H9 (cell line): Measurements from ENCODE around the gene SEL1L2. TPM values are rescaled to one million over a fixed set of nuclear protein-coding genes. Genes with fewer than 3 reads are reported as not detected.

Source experiments
- DNase-seq: peaks from one replicate; pipeline ENCODE4 v3.0.0-alpha.2; 2017
- H2AFZ ChIP-seq: one replicate; pipeline ENCODE4 v1.6.1; 2013; ENCODE audit warnings: mild to moderate bottlenecking, low read length, control low read depth, moderate library complexity
- H2AK5ac ChIP-seq: 2 replicates; pipeline ENCODE4 v1.6.1; 2013; ENCODE audit warnings: low read length, control low read depth, mixed read lengths; ENCODE audit not compliant: insufficient read length
- H2BK120ac ChIP-seq: one replicate; pipeline ENCODE4 v1.6.1; 2013; ENCODE audit warnings: low read depth, mild to moderate bottlenecking, low read length, control low read depth, inconsistent platforms; ENCODE audit not compliant: poor library complexity, severe bottlenecking
- H2BK12ac ChIP-seq: 2 replicates; pipeline ENCODE4 v1.6.1; 2013; ENCODE audit warnings: low read length, control low read depth, mixed read lengths, low read depth; ENCODE audit not compliant: insufficient read length
- H2BK15ac ChIP-seq: 2 replicates; pipeline ENCODE4 v1.6.1; 2013; ENCODE audit warnings: low read depth, low read length, control low read depth
- H2BK20ac ChIP-seq: one replicate; pipeline ENCODE4 v1.6.1; 2013; ENCODE audit warnings: low read depth, mild to moderate bottlenecking, low read length, control low read depth, inconsistent platforms; ENCODE audit not compliant: poor library complexity, severe bottlenecking
- H2BK5ac ChIP-seq: 2 replicates; pipeline ENCODE4 v1.6.1; 2013; ENCODE audit warnings: low read length, control low read depth, mixed read lengths; ENCODE audit not compliant: insufficient read length
- H3K14ac ChIP-seq: 2 replicates; pipeline ENCODE4 v1.6.1; 2013; ENCODE audit warnings: low read length, control low read depth; ENCODE audit not compliant: insufficient read depth
- H3K18ac ChIP-seq: 2 replicates; pipeline ENCODE4 v1.6.1; 2013; ENCODE audit warnings: low read depth, mild to moderate bottlenecking, mixed read lengths, low read length, control low read depth; ENCODE audit not compliant: insufficient read length
- H3K23ac ChIP-seq: 2 replicates; pipeline ENCODE4 v1.6.1; 2013; ENCODE audit warnings: low read length, control low read depth, mixed read lengths, low read depth; ENCODE audit not compliant: insufficient read length
- H3K23me2 ChIP-seq: 2 replicates; pipeline ENCODE4 v1.6.1; 2013; ENCODE audit warnings: low read depth, mild to moderate bottlenecking, mixed read lengths, low read length, control low read depth; ENCODE audit not compliant: insufficient read length, poor library complexity, severe bottlenecking
- H3K27ac ChIP-seq: 2 replicates; pipeline ENCODE4 v1.5.1; 2013; ENCODE audit warnings: low read length, control low read depth, mixed read lengths, low read depth; ENCODE audit not compliant: insufficient read length
- H3K27me3 ChIP-seq: 2 replicates; pipeline ENCODE4 v1.6.1; 2013; ENCODE audit warnings: low read length, control low read depth, inconsistent platforms; ENCODE audit not compliant: insufficient read depth
- H3K4ac ChIP-seq: 2 replicates; pipeline ENCODE4 v1.6.1; 2013; ENCODE audit warnings: low read depth, mild to moderate bottlenecking, control low read depth, inconsistent platforms, low read length, moderate library complexity
- H3K4me1 ChIP-seq: 2 replicates; pipeline ENCODE4 v1.6.1; 2013; ENCODE audit warnings: low read length, control low read depth, inconsistent platforms; ENCODE audit not compliant: insufficient read depth
- H3K4me2 ChIP-seq: 2 replicates; pipeline ENCODE4 v1.6.1; 2013; ENCODE audit warnings: low read length, control low read depth, mixed read lengths; ENCODE audit not compliant: insufficient read length, insufficient read depth
- H3K56ac ChIP-seq: 2 replicates; pipeline ENCODE4 v1.6.1; 2013; ENCODE audit warnings: low read depth, mild to moderate bottlenecking, mixed read lengths, low read length, control low read depth; ENCODE audit not compliant: insufficient read length
- H3K79me1 ChIP-seq: 2 replicates; pipeline ENCODE4 v1.6.1; 2013; ENCODE audit warnings: low read depth, mild to moderate bottlenecking, moderate library complexity, low read length, control low read depth, inconsistent platforms; ENCODE audit not compliant: insufficient read depth, poor library complexity, severe bottlenecking
- H3K79me2 ChIP-seq: 2 replicates; pipeline ENCODE4 v1.6.1; 2013; ENCODE audit warnings: low read length, control low read depth, inconsistent platforms; ENCODE audit not compliant: insufficient read depth
- H3K9ac ChIP-seq: 2 replicates; pipeline ENCODE4 v1.6.1; 2013; ENCODE audit warnings: low read length, control low read depth, mixed read lengths; ENCODE audit not compliant: insufficient read length; ENCODE audit errors: extremely low read depth
- H3K9me3 ChIP-seq: one replicate; pipeline ENCODE4 v1.6.1; 2013; ENCODE audit warnings: low read depth, low read length, inconsistent platforms; ENCODE audit not compliant: control insufficient read depth
- H3T11ph ChIP-seq: one replicate; pipeline ENCODE4 v1.6.1; 2013; ENCODE audit warnings: mild to moderate bottlenecking, low read length, control low read depth, inconsistent platforms
- H4K20me1 ChIP-seq: one replicate; pipeline ENCODE4 v1.6.1; 2013; ENCODE audit not compliant: control insufficient read depth, insufficient read length, insufficient read depth
- H4K5ac ChIP-seq: 2 replicates; pipeline ENCODE4 v1.6.1; 2013; ENCODE audit warnings: low read depth, mild to moderate bottlenecking, mixed read lengths, low read length, control low read depth; ENCODE audit not compliant: insufficient read length
- H4K8ac ChIP-seq: replicated peaks from 2 replicates; pipeline ENCODE4 v1.6.1; 2013; ENCODE audit warnings: low read length, control low read depth, mixed read lengths, low read depth; ENCODE audit not compliant: insufficient read length
- H4K91ac ChIP-seq: 2 replicates; pipeline ENCODE4 v1.6.1; 2013; ENCODE audit warnings: low read depth, mild to moderate bottlenecking, moderate library complexity, mixed read lengths, low read length, control low read depth; ENCODE audit not compliant: insufficient read length
- H3K27ac Mint-ChIP-seq, 3 experiments: 2 replicates in 2 of 3; 3 replicates in 1 of 3; pipeline ENCODE4 v1.8.0; 2020 to 2021; ENCODE audit warnings: mixed read lengths in 3 of 3, mild to moderate bottlenecking in 1 of 3, moderate library complexity in 1 of 3
- H3K27me3 Mint-ChIP-seq: 2 replicates; pipeline ENCODE4 v1.8.0; 2021; ENCODE audit warnings: low read depth, mild to moderate bottlenecking, moderate library complexity, mixed read lengths
- H3K36me3 Mint-ChIP-seq, 3 experiments: 2 replicates in 2 of 3; 3 replicates in 1 of 3; pipeline ENCODE4 v1.8.0; 2020 to 2021; ENCODE audit warnings: low read depth in 3 of 3, mixed read lengths in 3 of 3; ENCODE audit not compliant: insufficient read depth in 1 of 3
- H3K4me1 Mint-ChIP-seq, 2 experiments: 2 replicates each; pipeline ENCODE4 v1.8.0; 2020; ENCODE audit warnings: mixed read lengths in 2 of 2
- H3K4me3 Mint-ChIP-seq, 2 experiments: 2 replicates in 1 of 2; 3 replicates in 1 of 2; pipeline ENCODE4 v1.8.0; 2020 to 2021; ENCODE audit warnings: mild to moderate bottlenecking in 2 of 2, mixed read lengths in 2 of 2, moderate library complexity in 1 of 2
- H3K9me3 Mint-ChIP-seq, 2 experiments: 2 replicates in 1 of 2; 3 replicates in 1 of 2; pipeline ENCODE4 v1.8.0; 2020; ENCODE audit warnings: mild to moderate bottlenecking in 2 of 2, mixed read lengths in 2 of 2, moderate library complexity in 1 of 2
- CTCF ChIP-seq: fragments of 200-600 bp; sonication (generic); conservative IDR thresholded peaks from 3 replicates; pipeline ENCODE4 v1.8.0; 2021; ENCODE audit warnings: antibody characterized with exemption, mild to moderate bottlenecking
- whole genome bisulfite sequencing: extraction: QIAGEN DNeasy Blood & Tissue Kit; methylation state at CpG from one replicate; pipeline ENCODE4 v1.1.7; 2013; ENCODE audit warnings: missing lambda C conversion rate, low lambda C conversion rate, mixed read lengths; ENCODE audit not compliant: insufficient read length; ENCODE audit errors: extremely low coverage; 5-methylcytosine and 5-hydroxymethylcytosine counted together
- total RNA-seq: library from RNA; stranded (reverse); gene quantifications from 2 replicates; pipeline ENCODE4 v1.2.1, GENCODE V29; 2021

SEL1L2 gene
- total RNA-seq, 1 experiment from 2014 or later = not detected

- Histone ChIP-seq H2BK20ac (no peak overlapping the region), H3K4me1 (no peaks in the 10 kb centered on the region), H4K5ac (no peak overlapping the region), H2BK120ac (no peak overlapping the region), H3K14ac (no peak overlapping the region), H4K20me1 (no peaks in the 10 kb centered on the region), H3K56ac (no peak overlapping the region), H4K8ac (no peak overlapping the region), H3K27me3 (no peaks in the 10 kb centered on the region), H3K18ac (no peak overlapping the region), H2AK5ac (no peak overlapping the region), H2BK5ac (no peak overlapping the region), H3K79me2 (no peaks in the 10 kb centered on the region), H3K79me1 (no peaks in the 10 kb centered on the region), H3T11ph (no peak overlapping the region), H2BK12ac (no peak overlapping the region), H2AFZ (no peak overlapping the region), H3K4me2 (no peak overlapping the region), H3K23me2 (no peaks in the 10 kb centered on the region), H3K23ac (no peak overlapping the region), H4K91ac (no peak overlapping the region), H3K4ac (no peak overlapping the region), H2BK15ac (no peak overlapping the region), H3K9ac (no peak overlapping the region), H3K9me3 (no peaks in the 10 kb centered on the region), H3K27ac (no peak overlapping the region)
- H3K27ac Mint-ChIP-seq = no peak overlapping the region
- WGBS = no CpG with 5 or more reads among the region's 4 CpGs
- H3K36me3 Mint-ChIP-seq = no peaks in the 10 kb centered on the region; a peak in 1 of 7 replicates
- no peaks in the 10 kb centered on the region for H3K27me3 Mint-ChIP-seq
- peaks cover 0 to 2% of the 10 kb centered on the region in 2 experiments; a peak in 1 of 5 replicates for H3K9me3 Mint-ChIP-seq
- DNase-seq = no peak
- H3K4me1 Mint-ChIP-seq = no peaks in the 10 kb centered on the region
- no peak for TF ChIP-seq CTCF
- no peak overlapping the region for H3K4me3 Mint-ChIP-seq
These were observed 60.1 kb downstream of the SEL1L2 start for GRCh38 chr20:13930281-13930680.
